PC-9 (cell line): ENCODE data around the gene HSF5. TPM values are rescaled to one million over a fixed set of nuclear protein-coding genes. Genes with fewer than 3 reads are reported as not detected.

Experiments
- BruUV-seq: library from RNA; stranded (reverse); fragments of 400-500 nt; replicated peaks from 2 replicates; lab custom pipeline; 2021; lab: Mats Ljungman, UMichigan
- CTCF ChIA-PET: fragments of 300-600 bp; sonication (Branson Sonifier 250); formaldehyde crosslinking; loops from one replicate; lab custom pipeline; 2022; ENCODE audit warnings: antibody characterized with exemption; lab: Charles Lee
- POLR2A ChIA-PET: fragments of 300-600 bp; sonication (Branson Sonifier 250); formaldehyde crosslinking; loops from one replicate; lab custom pipeline; 2022; ENCODE audit warnings: antibody characterized with exemption; ENCODE audit not compliant: unreplicated experiment; lab: Charles Lee
- DNase-seq, 2 experiments: peaks; one replicate each; pipeline versions ENCODE4 v3.0.0 to v3.0.0-alpha.2; 2015 to 2022; ENCODE audit warnings: mixed read lengths in 1 of 2
- H2AFZ ChIP-seq: fragments of 200-600 bp; sonication (generic); 2 replicates; pipeline ENCODE4 v1.8.1; 2017; ENCODE audit warnings: antibody characterized with exemption
- H3F3A ChIP-seq: fragments of 200-600 bp; sonication (generic); 2 replicates; pipeline ENCODE4 v1.8.1; 2017; ENCODE audit warnings: antibody characterized with exemption, mild to moderate bottlenecking, low read depth; ENCODE audit not compliant: insufficient read depth
- H3K27ac ChIP-seq: fragments of 200-600 bp; sonication (generic); 2 replicates; pipeline ENCODE4 v1.6.1; 2016; ENCODE audit warnings: mixed run types
- H3K27me3 ChIP-seq: fragments of 200-600 bp; sonication (generic); 2 replicates; pipeline ENCODE4 v1.6.1; 2016; ENCODE audit warnings: low read depth, mixed run types; ENCODE audit not compliant: insufficient read depth
- H3K36me3 ChIP-seq: fragments of 200-600 bp; sonication (generic); 2 replicates; pipeline ENCODE4 v1.6.1; 2016; ENCODE audit warnings: low read depth, mixed run types
- H3K4me1 ChIP-seq: fragments of 200-600 bp; sonication (generic); replicated peaks from 2 replicates; pipeline ENCODE4 v1.6.1; 2016; ENCODE audit warnings: mixed run types; ENCODE audit not compliant: insufficient read depth
- H3K4me2 ChIP-seq: fragments of 200-600 bp; sonication (generic); 2 replicates; pipeline ENCODE4 v1.6.1; 2017; ENCODE audit warnings: mixed run types
- H3K4me3 ChIP-seq: fragments of 200-600 bp; sonication (generic); 2 replicates; pipeline ENCODE4 v1.6.1; 2016; ENCODE audit warnings: mixed run types
- H3K79me2 ChIP-seq: fragments of 200-600 bp; sonication (generic); 2 replicates; pipeline ENCODE4 v1.6.1; 2017; ENCODE audit warnings: low read depth, mixed run types
- H3K9me2 ChIP-seq: fragments of 200-600 bp; sonication (generic); 2 replicates; pipeline ENCODE4 v1.8.1; 2017; ENCODE audit warnings: mild to moderate bottlenecking; ENCODE audit not compliant: insufficient read depth
- H3K9me3 ChIP-seq: fragments of 200-600 bp; sonication (generic); 2 replicates; pipeline ENCODE4 v1.8.1; 2016; ENCODE audit warnings: low read depth; ENCODE audit not compliant: insufficient read depth
- H4K20me1 ChIP-seq: fragments of 200-600 bp; sonication (generic); 2 replicates; pipeline ENCODE4 v1.8.1; 2017; ENCODE audit not compliant: insufficient read depth
- EZH2 ChIP-seq: fragments of 200-600 bp; sonication (generic); IDR thresholded peaks from 2 replicates; pipeline ENCODE4 v1.8.0; 2017; ENCODE audit warnings: antibody characterized with exemption, low read depth
- intact Hi-C: fragments of 100-400 bp; cut with micrococcal nuclease; formaldehyde crosslinking; loops from one replicate; pipeline ENCODE4 v1.10.0; 2022; ENCODE audit not compliant: unreplicated experiment
- total RNA-seq: library from RNA; stranded (reverse); gene quantifications from 2 replicates; pipeline ENCODE4 v1.2.3, GENCODE V29; 2021
- TF ChIP-seq, protein P1 (sequence below): fragments of 200-600 bp; sonication (generic); conservative IDR thresholded peaks from 2 replicates; pipeline ENCODE4 v1.6.1; 2017; ENCODE audit warnings: mixed run types, antibody characterized with exemption, mild to moderate bottlenecking, moderate library complexity

The HSF5 gene
- total RNA-seq, 1 experiment from 2014 or later: not detected

DNA sequence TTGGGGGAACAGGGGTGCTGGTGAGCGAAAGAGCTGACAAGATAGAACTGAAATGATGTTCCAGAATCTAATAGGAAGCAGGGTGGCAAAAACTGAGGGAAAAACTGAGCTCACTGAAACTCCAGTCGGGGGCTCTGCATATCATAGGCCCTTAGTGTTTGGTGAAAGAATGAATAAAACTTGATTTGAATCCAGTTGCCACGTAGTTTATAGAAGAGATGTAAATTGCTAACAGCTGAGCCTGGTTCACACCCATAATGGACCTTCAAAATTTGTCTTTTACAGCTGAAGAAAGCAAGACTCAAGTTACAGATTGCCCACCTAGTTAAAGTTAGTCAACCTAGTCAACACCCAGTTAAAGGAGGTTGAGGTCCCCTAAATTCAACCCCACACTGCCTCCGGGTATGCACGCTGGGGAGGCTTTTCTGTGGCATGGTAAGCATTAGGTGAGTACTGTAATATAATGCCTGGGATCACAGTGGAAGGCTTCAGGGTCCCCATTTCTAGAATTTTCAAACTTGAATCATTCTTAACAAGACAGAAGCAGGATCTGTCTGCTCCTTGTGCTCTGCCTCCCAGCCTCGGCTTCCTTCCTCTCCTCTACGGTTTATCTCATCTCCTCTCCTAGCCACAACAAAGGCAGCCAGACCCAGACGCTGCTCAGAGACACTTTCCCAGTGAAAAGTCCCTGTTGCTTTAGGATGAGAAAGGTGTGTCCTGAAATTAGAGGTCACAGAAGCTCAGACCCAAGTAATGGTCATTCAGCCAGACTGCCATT lies 109.3 kb downstream of the HSF5 start:
- Histone ChIP-seq H3K4me3 (no peak overlapping the region), H3K27ac (no peak overlapping the region), H3F3A (0 out of 2 replicates have a peak, but pooled peaks cover 5% of the 10 kb centered on the region), H3K4me2 (no peak overlapping the region), H3K4me1 (peaks cover 23% of the 10 kb centered on the region), H4K20me1 (no peaks in the 10 kb centered on the region), H3K9me2 (no peaks in the 10 kb centered on the region), H3K79me2 (no peaks in the 10 kb centered on the region), H3K9me3 (no peaks in the 10 kb centered on the region), H3K27me3 (peaks cover 32% of the 10 kb centered on the region; the same call in 1 of the 2 replicates), H2AFZ (no peak overlapping the region), H3K36me3 (no peaks in the 10 kb centered on the region)
- no peak for TF ChIP-seq EZH2
- TF ChIP-seq, protein P1, sequence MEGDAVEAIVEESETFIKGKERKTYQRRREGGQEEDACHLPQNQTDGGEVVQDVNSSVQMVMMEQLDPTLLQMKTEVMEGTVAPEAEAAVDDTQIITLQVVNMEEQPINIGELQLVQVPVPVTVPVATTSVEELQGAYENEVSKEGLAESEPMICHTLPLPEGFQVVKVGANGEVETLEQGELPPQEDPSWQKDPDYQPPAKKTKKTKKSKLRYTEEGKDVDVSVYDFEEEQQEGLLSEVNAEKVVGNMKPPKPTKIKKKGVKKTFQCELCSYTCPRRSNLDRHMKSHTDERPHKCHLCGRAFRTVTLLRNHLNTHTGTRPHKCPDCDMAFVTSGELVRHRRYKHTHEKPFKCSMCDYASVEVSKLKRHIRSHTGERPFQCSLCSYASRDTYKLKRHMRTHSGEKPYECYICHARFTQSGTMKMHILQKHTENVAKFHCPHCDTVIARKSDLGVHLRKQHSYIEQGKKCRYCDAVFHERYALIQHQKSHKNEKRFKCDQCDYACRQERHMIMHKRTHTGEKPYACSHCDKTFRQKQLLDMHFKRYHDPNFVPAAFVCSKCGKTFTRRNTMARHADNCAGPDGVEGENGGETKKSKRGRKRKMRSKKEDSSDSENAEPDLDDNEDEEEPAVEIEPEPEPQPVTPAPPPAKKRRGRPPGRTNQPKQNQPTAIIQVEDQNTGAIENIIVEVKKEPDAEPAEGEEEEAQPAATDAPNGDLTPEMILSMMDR: no peak
- no TSS peak for BruUV-seq
- CTCF ChIA-PET: no interaction called here
- DNase-seq: no peak
- POLR2A ChIA-PET: interaction anchor here (0.5 kb wide), 1 partner anchor 39 kb away, joined by 12 read pairs; no protein-coding TSS in a partner anchor
- intact Hi-C loops: no loop called here

GRCh38 chr17:58377661-58378060 lies 110.5 kb downstream of the HSF5 start:
- ChIA-PET CTCF (no interaction called here), POLR2A (no interaction called here)
- Histone ChIP-seq H3K79me2 (no peaks in the 10 kb centered on the region), H3K4me3 (no peak overlapping the region), H3K36me3 (no peaks in the 10 kb centered on the region), H2AFZ (no peak overlapping the region), H3K27ac (no peak overlapping the region), H3K9me3 (no peaks in the 10 kb centered on the region), H3K4me2 (peak overlapping the region; percentile 23; the same call in 1 of the 2 replicates), H3K4me1 (peaks cover 23% of the 10 kb centered on the region), H3K9me2 (no peaks in the 10 kb centered on the region), H3F3A (0 out of 2 replicates have a peak, but pooled peaks cover 5% of the 10 kb centered on the region), H3K27me3 (peaks cover 19% of the 10 kb centered on the region; the same call in 1 of the 2 replicates), H4K20me1 (no peaks in the 10 kb centered on the region)
- intact Hi-C loops: loop anchor here (1.0 to 2.0 kb wide), 3 partner anchors 13 to 40 kb away; partner anchors contain the start of genes RNF43 and SUPT4H1
- DNase-seq: no peak
- BruUV-seq: no TSS peak
- no peak for TF ChIP-seq EZH2
- TF ChIP-seq, protein P1: no peak

DNA sequence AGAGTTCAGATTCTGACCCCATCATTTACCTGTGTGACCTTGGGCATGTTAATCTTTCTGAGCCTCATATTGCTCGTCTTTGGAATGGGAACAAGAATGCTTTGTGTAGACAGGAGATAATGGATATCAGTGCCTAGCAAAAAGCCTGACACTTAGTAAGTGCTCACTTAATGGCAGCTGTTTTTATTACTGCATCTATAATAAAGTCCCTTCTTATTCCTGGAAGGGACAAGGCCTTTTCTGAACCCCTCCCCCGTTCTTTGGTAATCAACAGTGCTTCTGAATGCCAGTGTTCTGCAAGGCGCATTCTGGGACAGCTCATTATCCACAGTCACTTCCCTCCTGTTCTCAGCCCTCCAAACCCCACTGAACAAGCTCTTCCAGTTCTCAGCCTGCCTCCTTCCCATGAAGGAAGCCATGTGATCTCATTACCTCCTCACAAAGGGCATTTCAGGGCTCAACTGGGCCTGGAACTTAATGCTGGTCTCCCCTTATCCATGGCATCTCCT lies 111.1 kb downstream of the HSF5 start:
- Histone ChIP-seq H4K20me1 (no peaks in the 10 kb centered on the region), H3F3A (0 out of 2 replicates have a peak, but pooled peaks cover 5% of the 10 kb centered on the region), H3K79me2 (no peaks in the 10 kb centered on the region), H3K9me3 (no peaks in the 10 kb centered on the region), H2AFZ (no peak overlapping the region), H3K4me2 (peak overlapping the region; percentile 29), H3K9me2 (no peaks in the 10 kb centered on the region), H3K4me3 (no peak overlapping the region), H3K27me3 (peaks cover 14% of the 10 kb centered on the region; the same call in 1 of the 2 replicates), H3K4me1 (peaks cover 23% of the 10 kb centered on the region), H3K27ac (no peak overlapping the region), H3K36me3 (no peaks in the 10 kb centered on the region)
- intact Hi-C loops: loop anchor here (1.0 to 2.0 kb wide), 3 partner anchors 14 to 40 kb away; partner anchors contain the start of genes RNF43 and SUPT4H1
- POLR2A ChIA-PET: no interaction called here
- BruUV-seq: no TSS peak
- DNase-seq: peak; percentile 57 to 92
- CTCF ChIA-PET: no interaction called here
- TF ChIP-seq, protein P1: no peak
- TF ChIP-seq EZH2: no peak
